ENCODE data around the gene SEMA5A. TPM values are rescaled to one million over a fixed set of nuclear protein-coding genes. Genes with fewer than 3 reads are reported as not detected.

SEMA5A gene
- total RNA-seq, 4 donors from 2014 or later, result 0.46 to 3.2 (median 1.7) TPM

- H3K27me3 ChIP-seq, result no peaks in the 10 kb centered on the region
- ATAC-seq, result no peak
- H3K27ac ChIP-seq, result no peak overlapping the region
- TF ChIP-seq POLR2A (IDR thresholded peaks at IDR 0.05), result no peak
- TF ChIP-seq CTCF (IDR thresholded peaks at IDR 0.05 in 4 of 5, conservative IDR thresholded peaks at IDR 0.05 in 1 of 5), result no peak
- H3K9me3 ChIP-seq, result no peaks in the 10 kb centered on the region
- H3K4me1 ChIP-seq, result no peaks in the 10 kb centered on the region
- H3K4me3 ChIP-seq, result no peak overlapping the region
- no peaks in the 10 kb centered on the region for H3K36me3 ChIP-seq
- no peak for DNase-seq
- in situ Hi-C loops (cut with MboI; ENCODE audit: low sequenced_read_pairs in 4 of 4), result no loop called here
- intact Hi-C loops (cut with DNase I; ENCODE audit: low total_unique reads), result no loop called here
Observed at GRCh38 chr5:9278921-9279603, 266.8 kb downstream of the SEMA5A start.

GRCh38 chr5:9269014-9269413, 276.9 kb downstream of the SEMA5A start:
- Histone ChIP-seq H3K27ac (no peak overlapping the region), H3K4me3 (no peak overlapping the region), H3K36me3 (no peaks in the 10 kb centered on the region), H3K9me3 (no peaks in the 10 kb centered on the region), H3K4me1 (no peaks in the 10 kb centered on the region), H3K27me3 (no peaks in the 10 kb centered on the region)
- no peak for ATAC-seq
- no peak for DNase-seq
- TF ChIP-seq POLR2A (IDR thresholded peaks at IDR 0.05), result no peak
- TF ChIP-seq CTCF (IDR thresholded peaks at IDR 0.05 in 4 of 5, conservative IDR thresholded peaks at IDR 0.05 in 1 of 5), result no peak
- in situ Hi-C loops (cut with MboI; ENCODE audit: low sequenced_read_pairs in 4 of 4) (no loop called here), intact Hi-C loops (cut with DNase I; ENCODE audit: low total_unique reads) (no loop called here)

GRCh38 chr5:9268226-9268625, 277.6 kb downstream of the SEMA5A start:
- in situ Hi-C loops (cut with MboI; ENCODE audit: low sequenced_read_pairs in 4 of 4) (no loop called here), intact Hi-C loops (cut with DNase I; ENCODE audit: low total_unique reads) (no loop called here)
- Histone ChIP-seq H3K9me3 (no peaks in the 10 kb centered on the region), H3K36me3 (no peaks in the 10 kb centered on the region), H3K4me3 (no peak overlapping the region), H3K27me3 (no peaks in the 10 kb centered on the region), H3K27ac (no peak overlapping the region), H3K4me1 (no peaks in the 10 kb centered on the region)
- no peak for TF ChIP-seq POLR2A (IDR thresholded peaks at IDR 0.05)
- TF ChIP-seq CTCF (IDR thresholded peaks at IDR 0.05 in 4 of 5, conservative IDR thresholded peaks at IDR 0.05 in 1 of 5), result no peak
- ATAC-seq (no peak), DNase-seq (no peak)

- TF ChIP-seq CTCF (IDR thresholded peaks at IDR 0.05 in 4 of 5, conservative IDR thresholded peaks at IDR 0.05 in 1 of 5) (no peak), POLR2A (IDR thresholded peaks at IDR 0.05) (no peak)
- no peak overlapping the region for H3K4me3 ChIP-seq
- DNase-seq (no peak), ATAC-seq (no peak)
- no peaks in the 10 kb centered on the region for H3K27me3 ChIP-seq
- no peaks in the 10 kb centered on the region for H3K36me3 ChIP-seq
- H3K9me3 ChIP-seq, result no peaks in the 10 kb centered on the region
- in situ Hi-C loops (cut with MboI; ENCODE audit: low sequenced_read_pairs in 4 of 4), result no loop called here
- no peak overlapping the region for H3K27ac ChIP-seq
- H3K4me1 ChIP-seq, result no peaks in the 10 kb centered on the region
- intact Hi-C loops (cut with DNase I; ENCODE audit: low total_unique reads), result no loop called here
Observed at GRCh38 chr5:9265441-9266287, 280.2 kb downstream of the SEMA5A start.

Measured in gastrocnemius medialis (tissue), 4 donors.